ENCODE data around the gene CCNYL1. TPM values are rescaled to one million over a fixed set of nuclear protein-coding genes. Genes with fewer than 3 reads are reported as not detected.

Gene CCNYL1
- total RNA-seq = 14.6 TPM
- 6.7 TPM for polyA plus RNA-seq (ENCODE audit: insufficient read depth, low read depth, low replicate concordance)
- long read RNA-seq, donor 1, partial matches to known transcripts = 0 of 4 reads
- long read RNA-seq, donor 1, other reads (novel, unspliced or antisense) = 0 of 4 reads
- long read RNA-seq, donor 2, partial matches to known transcripts = 0 of 2 reads
- long read RNA-seq, donor 2, other reads (novel, unspliced or antisense) = 0 of 2 reads
- long read RNA-seq, donor 3, partial matches to known transcripts = 0 of 1 reads
- long read RNA-seq, donor 3, other reads (novel, unspliced or antisense) = 0 of 1 reads
- long read RNA-seq, donor 4, partial matches to known transcripts = 0 of 3 reads
- long read RNA-seq, donor 4, other reads (novel, unspliced or antisense) = 0 of 3 reads
- long read RNA-seq, donor 5 = 0 reads
- long read RNA-seq, donor 6 = 0 reads
- long read RNA-seq, donor 7, partial matches to known transcripts = 1 of 6 reads
- long read RNA-seq, donor 7, other reads (novel, unspliced or antisense) = 2 of 6 reads
- long read RNA-seq, donor 8, partial matches to known transcripts = 0 of 3 reads
- long read RNA-seq, donor 8, other reads (novel, unspliced or antisense) = 0 of 3 reads
- long read RNA-seq, donor 9, partial matches to known transcripts = 0 of 1 reads
- long read RNA-seq, donor 9, other reads (novel, unspliced or antisense) = 0 of 1 reads
- long read RNA-seq, donor 10 = 0 reads

GRCh38 chr2:207710814-207711740 lies at the start of gene CCNYL1:
TSS of gene CCNYL1 (plus strand) at chr2:207711640. CDS start at chr2:207711897, 257 bp downstream.
- H3K4me1 ChIP-seq (ENCODE audit: control insufficient read depth in 2 of 3, insufficient read depth in 2 of 3, low read depth in 1 of 3, low read length in 3 of 3) = peaks cover 0 to 4% (median 0%) of the 10 kb centered on the region in 3 donors
- no peak for TF ChIP-seq CTCF (IDR thresholded peaks at IDR 0.05; ENCODE audit: borderline replicate concordance, extremely low read depth, insufficient read depth)
- intact Hi-C loops (cut with DNase I) = no loop called here
- DNase-seq (peak; percentile 99 to 100 (median 99)), FAIRE-seq (peak; percentile 88)
- H3K9me3 ChIP-seq (ENCODE audit: control insufficient read depth in 2 of 3, insufficient read depth in 1 of 3, low read length in 3 of 3) = no peaks in the 10 kb centered on the region
- H3K27me3 ChIP-seq (ENCODE audit: control insufficient read depth, insufficient read depth, low read length) = no peaks in the 10 kb centered on the region
- H3K9ac ChIP-seq (ENCODE audit: low read length in 3 of 3) = peak within 1 kb of the TSS; percentile 51 to 91 (median 65)
- peak within 1 kb of the TSS; percentile 81 to 97 (median 90) for H3K4me3 ChIP-seq (ENCODE audit: low read length in 3 of 3)
- peak within 1 kb of the TSS; percentile 69 to 80 for H3K27ac ChIP-seq (ENCODE audit: low read depth in 2 of 2, low read length in 2 of 2)
- no peaks in the 10 kb centered on the region for H3K36me3 ChIP-seq (ENCODE audit: control insufficient read depth in 2 of 3, insufficient read depth in 3 of 3, low read length in 3 of 3)

- TF ChIP-seq CTCF (IDR thresholded peaks at IDR 0.05; ENCODE audit: borderline replicate concordance, extremely low read depth, insufficient read depth) = no peak
- Histone ChIP-seq H3K27me3 (ENCODE audit: control insufficient read depth, insufficient read depth, low read length) (no peaks in the 10 kb centered on the region), H3K27ac (ENCODE audit: low read depth in 2 of 2, low read length in 2 of 2) (no peak overlapping the region), H3K9ac (ENCODE audit: low read length in 3 of 3) (no peak overlapping the region), H3K4me3 (ENCODE audit: low read length in 3 of 3) (no peak overlapping the region), H3K9me3 (ENCODE audit: control insufficient read depth in 2 of 3, insufficient read depth in 1 of 3, low read length in 3 of 3) (no peaks in the 10 kb centered on the region), H3K4me1 (ENCODE audit: control insufficient read depth in 2 of 3, insufficient read depth in 2 of 3, low read depth in 1 of 3, low read length in 3 of 3) (no peaks in the 10 kb centered on the region), H3K36me3 (ENCODE audit: control insufficient read depth in 2 of 3, insufficient read depth in 3 of 3, low read length in 3 of 3) (no peaks in the 10 kb centered on the region)
- intact Hi-C loops (cut with DNase I) = no loop called here
- FAIRE-seq (no peak), DNase-seq (no peak)
Observed at GRCh38 chr2:207662203-207662602, 49.2 kb upstream of the CCNYL1 start.

- Histone ChIP-seq H3K4me1 (ENCODE audit: control insufficient read depth in 2 of 3, insufficient read depth in 2 of 3, low read depth in 1 of 3, low read length in 3 of 3) (no peaks in the 10 kb centered on the region), H3K4me3 (ENCODE audit: low read length in 3 of 3) (no peak overlapping the region), H3K9ac (ENCODE audit: low read length in 3 of 3) (no peak overlapping the region), H3K36me3 (ENCODE audit: control insufficient read depth in 2 of 3, insufficient read depth in 3 of 3, low read length in 3 of 3) (no peaks in the 10 kb centered on the region), H3K27me3 (ENCODE audit: control insufficient read depth, insufficient read depth, low read length) (no peaks in the 10 kb centered on the region), H3K27ac (ENCODE audit: low read depth in 2 of 2, low read length in 2 of 2) (no peak overlapping the region), H3K9me3 (ENCODE audit: control insufficient read depth in 2 of 3, insufficient read depth in 1 of 3, low read length in 3 of 3) (no peaks in the 10 kb centered on the region)
- DNase-seq (no peak), FAIRE-seq (no peak)
- TF ChIP-seq CTCF (IDR thresholded peaks at IDR 0.05; ENCODE audit: borderline replicate concordance, extremely low read depth, insufficient read depth) = no peak
- intact Hi-C loops (cut with DNase I) = no loop called here
Observed at GRCh38 chr2:207663870-207664545, 47.4 kb upstream of the CCNYL1 start.
